Dermis microvascular lymphatic vessel endothelial cell (primary cell): ENCODE data around the gene CEBPA. TPM values are rescaled to one million over a fixed set of nuclear protein-coding genes. Genes with fewer than 3 reads are reported as not detected.

Experiments
- DNase-seq, 2 donors: peaks; one replicate each; pipeline versions ENCODE4 v3.0.0 to v3.0.0-alpha.2; 2010; ENCODE audit warnings: low read depth in 2 of 2
- total RNA-seq: library from RNA; depleted of rRNA; stranded (reverse); fragments of >200 nt; gene quantifications from 2 replicates; pipeline ENCODE4 v1.2.1, GENCODE V29; 2014

The CEBPA gene
- total RNA-seq, 1 donor from 2014 or later: 0.13 TPM

DNA sequence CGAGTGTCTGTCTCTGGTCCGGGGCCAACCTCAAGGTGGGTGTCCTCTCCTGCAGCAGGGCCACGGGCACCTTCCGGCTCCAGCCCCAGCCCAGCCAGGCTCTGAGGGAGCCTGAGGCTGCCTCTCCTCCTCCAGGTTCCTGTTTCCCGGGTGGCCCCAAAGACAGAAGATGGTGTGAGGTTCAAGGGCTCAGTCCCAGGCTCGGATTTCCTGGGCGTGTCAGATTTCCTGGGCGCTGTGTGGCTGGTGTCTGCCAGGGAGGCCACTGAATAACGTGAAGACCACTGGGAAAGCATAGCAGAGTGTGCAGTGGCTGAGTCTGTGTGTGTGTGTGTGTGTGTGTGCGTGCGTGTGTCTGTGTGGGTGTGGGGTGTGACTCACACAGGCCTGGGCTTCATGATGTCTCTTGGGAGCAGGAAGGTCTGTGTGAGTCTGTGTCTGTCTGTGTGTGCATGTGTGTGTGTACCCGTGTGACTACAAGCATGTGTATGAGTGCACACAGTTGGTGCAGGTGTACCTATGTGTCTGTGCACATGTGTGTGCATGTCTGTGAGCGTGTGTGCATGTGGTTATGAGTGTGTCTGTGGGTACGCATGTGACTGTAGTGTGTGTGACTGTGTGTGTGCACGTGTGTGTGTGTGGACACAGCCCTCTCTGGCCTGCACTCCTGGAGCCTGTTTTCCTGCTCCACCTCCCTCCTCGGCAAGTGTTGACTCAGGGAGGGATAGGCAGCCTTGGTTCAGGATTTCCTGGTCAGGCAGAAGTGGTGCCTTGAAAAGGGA lies 28.3 kb downstream of the CEBPA start:
- DNase-seq: peak; percentile 5 to 19

DNA sequence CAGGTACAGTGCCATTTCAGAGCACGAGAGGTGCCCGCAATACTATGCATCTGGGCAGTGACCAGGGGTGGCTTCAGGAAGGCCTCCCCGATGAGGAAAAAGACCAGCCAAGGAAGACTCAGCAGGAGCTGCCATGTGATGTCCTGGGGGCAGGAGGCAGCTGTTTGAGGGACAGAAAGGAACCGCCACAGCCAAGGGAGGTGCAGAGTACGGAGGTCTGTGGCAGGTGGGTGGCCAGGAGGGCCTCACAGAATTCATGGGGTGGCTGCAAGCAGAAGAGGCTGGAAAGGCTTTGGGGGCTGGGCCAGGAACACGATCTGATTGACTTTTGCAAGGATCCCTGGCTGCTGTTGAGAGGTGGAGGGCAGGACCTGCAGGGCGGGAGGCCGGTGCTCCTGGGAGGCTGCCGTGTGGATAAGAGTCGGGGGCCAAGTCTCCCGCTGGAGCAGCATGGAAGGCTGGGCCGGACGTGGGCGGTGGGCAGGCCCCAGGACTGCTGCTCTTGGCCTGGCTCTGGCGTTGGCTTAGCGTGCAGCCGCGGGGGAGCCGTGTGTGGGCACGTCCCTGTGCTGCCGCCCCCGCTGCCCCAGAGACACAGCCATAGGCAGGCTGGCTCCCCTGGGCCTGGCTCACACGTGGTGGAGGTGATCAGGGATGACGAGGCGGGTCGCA lies 29.1 kb downstream of the CEBPA start:
- no peak for DNase-seq

DNA sequence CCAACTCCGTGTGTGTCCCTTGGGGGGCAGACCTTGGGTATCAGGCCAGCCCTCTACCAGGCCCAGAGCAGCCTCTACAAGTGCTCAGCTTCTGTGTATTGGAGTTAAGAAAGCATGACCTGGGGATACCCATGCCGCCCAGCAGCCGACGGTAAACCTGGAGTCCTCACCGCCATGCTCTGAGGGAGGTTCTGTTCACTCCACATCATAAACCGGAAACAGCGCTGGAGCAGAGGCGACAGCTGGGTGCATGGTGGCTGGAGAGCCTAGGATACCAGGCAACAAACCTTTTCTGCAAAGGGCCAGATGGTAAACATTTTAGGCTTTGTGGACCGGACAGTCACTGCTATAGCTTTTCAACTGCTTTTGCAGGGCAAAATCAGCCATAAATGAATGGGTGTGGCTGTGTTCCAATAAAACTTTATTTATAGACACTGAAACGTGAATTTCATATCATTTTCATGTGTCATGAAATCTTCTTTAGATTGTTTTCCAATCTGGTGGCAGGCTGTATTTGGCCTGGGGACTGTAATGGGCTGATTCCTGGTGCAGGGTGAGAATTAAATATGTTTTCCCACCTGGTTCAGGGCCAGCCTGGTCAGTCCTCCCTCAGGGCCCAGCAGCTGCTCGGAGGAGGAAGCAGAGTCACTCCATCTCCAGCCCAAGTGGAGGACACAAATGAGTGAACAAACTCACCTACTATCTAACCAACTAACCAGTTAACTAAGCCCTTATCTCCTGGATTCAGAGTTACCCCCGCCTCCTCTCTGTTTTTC lies 30.9 kb downstream of the CEBPA start:
- no peak for DNase-seq

DNA sequence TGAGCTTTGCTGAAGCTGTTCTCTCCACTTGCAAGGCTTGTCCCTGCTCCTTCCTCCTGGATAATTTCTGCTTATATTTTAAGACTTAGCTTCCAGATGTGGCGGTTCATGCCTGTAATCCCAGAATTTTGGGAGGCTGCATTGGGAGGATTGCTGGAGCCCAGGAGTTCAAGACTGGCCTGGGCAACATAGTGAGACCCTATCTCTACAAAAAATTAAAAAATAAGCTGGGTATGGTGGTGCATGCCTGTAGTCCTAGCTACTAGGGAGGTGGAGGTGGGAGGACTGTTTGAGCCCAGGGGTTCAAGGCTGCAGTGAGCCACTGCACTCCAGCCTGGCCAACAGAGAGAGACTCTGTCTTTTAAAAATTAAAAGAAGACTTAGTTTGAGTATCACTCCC lies 31.6 kb downstream of the CEBPA start:
- no peak for DNase-seq

DNA sequence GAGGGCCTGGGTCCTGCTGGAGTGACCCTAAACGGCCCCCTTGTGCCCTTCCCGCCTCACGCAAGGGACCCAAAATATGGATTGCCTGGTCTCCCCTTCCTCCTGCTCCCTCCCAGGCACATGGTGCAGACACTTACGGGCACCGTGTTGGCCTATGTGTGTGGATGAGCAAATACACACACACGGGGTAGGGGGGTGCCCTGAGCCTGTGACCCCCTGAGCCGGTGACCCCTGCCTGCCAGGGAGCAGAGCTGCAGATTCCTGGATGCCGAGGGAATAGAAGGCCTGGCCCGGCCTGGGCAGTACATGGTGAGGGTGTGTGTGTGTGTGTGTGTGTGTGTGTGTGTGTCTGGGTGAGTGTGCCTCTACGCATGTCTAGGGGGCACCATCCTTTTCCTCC lies 33.3 kb downstream of the CEBPA start:
- DNase-seq: no peak

DNA sequence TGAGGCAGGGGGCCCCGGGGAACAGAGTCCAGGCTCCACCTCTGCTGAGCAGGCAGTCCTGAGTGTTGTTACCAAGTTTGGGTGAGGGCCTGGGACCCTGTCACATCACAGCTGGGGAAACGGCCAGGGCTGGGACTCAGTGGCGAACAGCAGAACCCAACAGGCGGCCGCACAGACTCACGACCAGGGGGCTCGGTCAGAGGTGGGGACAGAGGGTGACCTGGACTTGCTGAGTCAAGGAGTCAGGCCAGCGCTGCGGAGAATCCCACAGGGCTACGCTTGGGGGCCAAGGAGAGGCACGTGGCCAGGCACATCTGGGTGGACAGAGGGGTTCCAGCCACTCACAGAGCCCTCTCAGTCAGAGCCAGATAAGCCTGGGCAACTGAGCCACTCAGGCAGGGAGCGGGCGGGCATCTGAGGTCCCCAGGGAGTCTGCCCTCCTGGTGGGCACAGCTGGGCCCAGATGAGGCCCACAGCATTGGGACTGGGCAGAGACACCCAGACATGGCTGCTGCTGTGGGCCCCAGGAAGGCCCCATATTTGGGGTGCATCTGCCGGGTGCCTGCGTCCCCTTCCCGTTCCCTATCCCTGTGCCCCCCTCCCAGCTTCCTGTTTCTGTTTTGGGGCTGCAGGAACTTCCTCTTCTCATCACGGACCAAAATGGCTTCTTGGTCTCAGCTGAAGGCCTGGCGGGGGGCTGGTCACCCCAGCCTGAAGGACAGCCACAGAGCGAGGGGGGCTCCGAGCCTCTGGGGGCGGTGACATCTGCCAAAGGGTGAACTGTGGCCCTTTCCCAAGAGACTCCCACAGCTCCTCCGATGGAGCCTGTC lies 34.0 kb downstream of the CEBPA start:
- no peak for DNase-seq

DNA sequence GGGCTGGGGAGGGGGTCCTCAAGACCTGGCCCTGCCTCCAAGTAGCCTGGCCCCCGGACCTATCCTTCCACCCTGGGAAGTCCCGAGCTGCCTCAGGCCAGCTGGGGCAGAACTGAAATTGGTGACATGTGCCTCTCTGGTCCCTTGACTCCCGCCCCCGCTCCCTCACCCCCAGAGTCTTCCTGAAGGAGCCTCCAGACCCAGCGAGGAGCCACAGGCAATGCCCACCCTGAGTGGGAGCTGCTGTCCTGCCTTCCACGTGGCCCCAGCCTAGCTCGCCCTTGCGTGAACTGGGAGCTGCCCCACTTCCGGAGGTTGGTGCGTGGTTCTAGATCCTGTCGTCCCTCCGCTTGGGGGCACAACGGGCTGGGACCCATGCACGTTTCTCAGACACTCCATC lies 34.6 kb downstream of the CEBPA start:
- DNase-seq: no peak

DNA sequence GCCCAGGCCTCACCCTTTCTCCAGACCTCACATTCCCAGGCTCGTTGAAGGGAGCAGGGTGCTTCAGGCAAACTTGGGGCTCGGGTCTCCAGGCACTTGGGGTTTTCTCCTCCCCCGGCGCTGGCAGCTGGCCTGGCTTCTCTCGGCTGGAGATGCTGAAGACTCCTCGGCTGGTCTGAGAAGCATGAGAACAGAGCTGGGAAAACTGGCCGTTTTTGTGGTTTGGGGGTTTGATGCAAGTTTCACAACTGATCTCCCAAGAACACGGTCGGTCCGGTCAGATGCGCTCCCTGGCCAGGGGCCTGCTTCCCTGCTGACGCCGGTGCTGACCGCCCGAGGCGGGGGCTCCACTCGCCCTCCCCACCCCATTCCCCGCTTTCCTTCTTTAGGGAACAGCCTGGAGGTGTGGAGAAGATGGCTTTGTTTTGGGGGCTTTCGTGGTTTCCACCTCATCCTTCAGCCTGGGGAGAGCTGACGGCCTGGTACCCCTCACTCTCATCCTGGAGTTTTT lies 35.3 kb downstream of the CEBPA start:
- DNase-seq: no peak

DNA sequence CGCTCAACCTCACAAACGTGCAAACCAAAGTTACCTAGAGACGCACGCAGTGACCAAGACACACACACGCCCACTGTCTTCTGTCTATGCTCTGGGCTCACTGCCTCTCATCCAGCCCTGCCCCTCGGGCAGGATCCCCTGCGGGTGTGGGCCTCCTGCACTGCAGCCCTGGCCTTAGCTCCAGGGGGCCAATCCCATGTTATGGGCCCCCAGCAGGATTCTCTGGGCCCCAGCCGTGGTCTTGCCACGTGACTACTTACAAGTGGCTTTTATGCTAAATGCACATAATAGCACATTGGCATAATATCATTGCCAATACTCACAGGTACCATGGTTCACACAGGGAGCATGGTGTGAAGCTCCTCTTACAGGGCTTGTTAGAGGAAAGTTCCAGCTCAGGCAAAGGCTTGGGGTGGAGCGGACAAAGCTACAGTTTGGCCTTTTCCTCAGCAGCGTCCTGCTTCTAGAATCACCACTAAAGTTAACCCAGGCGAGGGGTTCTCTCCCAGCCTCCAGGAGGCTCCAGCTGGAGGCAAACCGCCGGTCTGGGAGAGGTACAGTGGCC lies 37.4 kb downstream of the CEBPA start:
- no peak for DNase-seq

DNA sequence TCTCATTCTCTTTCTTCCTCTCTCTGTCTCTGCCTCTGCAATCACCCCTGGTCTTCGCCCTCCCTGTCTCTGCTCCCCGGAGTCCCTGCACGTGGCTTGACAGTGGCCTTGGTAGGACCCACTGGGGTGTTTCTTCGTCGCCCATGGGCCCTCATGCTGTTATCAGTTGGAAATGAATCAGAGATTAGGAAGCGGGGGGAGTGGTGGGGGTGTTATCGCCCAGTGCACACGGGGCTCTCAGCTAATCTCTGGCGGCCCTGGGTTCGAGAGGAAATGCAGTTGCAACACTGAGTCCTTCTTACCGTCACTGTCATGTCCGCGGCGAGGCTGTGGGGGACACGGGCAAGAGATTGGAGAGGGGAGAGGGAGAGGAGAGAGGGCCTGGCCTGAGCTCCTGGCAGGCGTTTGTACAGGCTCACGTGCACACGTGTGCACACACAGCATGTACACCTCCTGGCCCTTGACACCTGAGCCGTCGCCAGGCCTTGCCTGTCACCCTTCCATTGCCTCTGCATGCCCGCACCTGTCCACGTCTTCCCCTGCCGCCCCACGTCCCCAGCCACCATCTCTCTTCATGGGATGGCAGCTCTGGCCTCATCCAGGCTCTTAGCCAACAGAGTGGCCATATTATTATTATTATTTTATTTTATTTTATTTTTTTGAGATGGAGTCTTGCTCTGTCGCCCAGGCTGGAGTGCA lies 38.9 kb downstream of the CEBPA start:
- no peak for DNase-seq

DNA sequence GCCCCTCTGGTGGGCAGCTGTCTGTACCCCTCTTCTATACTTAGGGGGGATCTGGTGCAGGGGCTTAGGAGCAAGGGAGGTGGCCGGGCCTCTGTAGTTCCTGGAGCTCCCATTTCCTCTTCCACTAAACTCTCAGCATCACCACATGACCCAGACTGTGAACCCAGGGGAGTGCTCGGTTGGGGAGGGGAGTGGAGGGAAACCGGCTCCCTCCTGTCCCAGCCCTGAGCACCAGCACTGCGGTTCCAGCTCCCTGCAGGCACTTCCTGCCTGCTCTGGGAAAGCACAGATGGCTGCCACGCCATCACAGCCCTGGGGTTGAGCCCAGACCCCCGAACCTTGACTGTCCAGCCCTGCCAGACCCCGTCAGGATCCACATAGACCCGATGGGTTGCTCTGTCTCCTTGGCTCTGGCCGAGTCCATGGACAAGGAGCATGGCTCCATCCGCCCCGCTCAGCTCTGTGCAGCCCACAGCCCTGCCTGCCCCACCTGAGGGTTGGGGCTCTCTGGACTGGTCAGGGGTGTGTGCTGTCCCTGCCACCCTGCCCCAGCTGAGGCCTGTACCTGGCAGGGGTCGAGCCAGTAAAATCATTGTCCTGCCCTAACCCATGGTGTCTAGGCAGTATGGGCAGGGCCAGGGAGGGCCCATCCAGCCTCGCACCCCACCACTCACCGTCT lies 40.7 kb downstream of the CEBPA start:
- no peak for DNase-seq

DNA sequence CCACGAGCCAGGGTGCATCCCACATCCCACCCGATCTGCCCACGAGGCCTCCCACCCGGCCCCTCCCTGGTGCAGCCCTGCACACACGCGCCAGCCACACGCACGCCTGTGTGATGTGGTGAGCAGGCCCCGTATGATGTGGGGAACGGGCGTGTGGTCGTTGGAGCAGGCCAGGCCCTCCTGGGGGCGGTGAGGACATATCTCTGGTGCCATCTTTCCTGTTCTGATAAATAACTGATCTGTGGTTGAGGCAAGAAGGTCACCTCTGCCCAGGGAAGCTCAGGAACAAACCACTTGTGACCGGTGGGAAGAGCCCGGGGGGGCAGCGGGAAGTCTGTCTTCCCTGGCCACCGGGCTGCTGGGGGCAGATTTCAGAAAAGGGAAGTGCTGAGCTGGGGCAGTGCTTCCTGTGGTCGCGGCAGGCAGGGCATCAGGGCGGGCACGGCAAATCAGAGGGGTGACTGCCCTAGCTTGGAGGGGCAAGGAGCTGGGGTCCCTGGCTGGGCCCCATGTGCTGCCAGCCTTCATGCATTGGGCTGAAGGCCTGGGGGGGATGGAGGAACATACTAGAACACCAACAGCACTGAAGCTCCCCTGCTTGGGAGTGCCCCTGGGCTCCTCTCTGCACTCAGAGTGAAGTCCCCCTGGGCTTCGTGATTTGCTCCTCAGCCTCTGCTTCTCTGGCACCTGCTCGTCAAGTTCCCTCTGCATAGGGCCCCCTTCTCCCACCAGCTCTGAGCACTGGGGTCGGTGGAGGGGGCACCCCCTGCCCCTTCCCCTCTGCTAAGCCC lies 41.5 kb downstream of the CEBPA start:
- no peak for DNase-seq

DNA sequence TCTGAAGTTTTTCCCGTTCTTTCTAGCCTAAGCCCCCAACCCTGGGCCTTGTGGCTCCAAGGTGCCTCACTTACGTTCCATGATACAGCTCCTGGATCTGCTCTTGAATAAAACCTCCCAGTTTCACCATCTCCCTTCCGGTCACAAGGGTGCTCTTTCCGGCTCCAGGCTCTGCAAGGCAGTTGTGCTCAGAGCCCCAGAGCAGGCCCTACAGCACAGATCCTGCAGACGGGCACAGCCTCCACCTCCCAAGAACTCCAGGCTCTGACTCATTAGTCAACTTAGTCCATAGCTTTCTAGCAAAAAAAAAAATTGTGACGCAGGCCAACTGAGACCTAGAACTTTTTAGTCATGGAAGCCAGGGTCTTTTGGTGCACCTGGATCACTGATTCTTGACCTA lies 42.8 kb downstream of the CEBPA start:
- DNase-seq: no peak

DNA sequence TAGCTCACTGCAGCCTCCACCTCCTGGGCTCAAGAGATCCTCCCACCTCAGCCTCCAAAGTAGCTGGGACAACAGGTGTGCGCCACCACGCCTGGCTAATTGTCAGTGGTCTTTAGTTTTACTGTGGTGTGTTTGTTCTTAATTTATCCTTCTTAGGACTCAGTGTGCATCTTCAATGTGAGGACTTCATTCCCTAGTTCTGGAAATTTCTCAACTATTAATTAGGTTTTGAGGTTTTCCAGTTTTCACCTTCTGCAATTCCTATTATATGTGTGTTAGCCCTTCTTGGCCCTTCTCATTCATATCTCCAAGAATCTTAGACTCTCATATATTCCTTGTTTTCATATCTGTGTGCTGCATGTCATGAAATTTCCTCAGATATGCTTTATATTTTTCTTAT lies 44.5 kb downstream of the CEBPA start:
- no peak for DNase-seq

DNA sequence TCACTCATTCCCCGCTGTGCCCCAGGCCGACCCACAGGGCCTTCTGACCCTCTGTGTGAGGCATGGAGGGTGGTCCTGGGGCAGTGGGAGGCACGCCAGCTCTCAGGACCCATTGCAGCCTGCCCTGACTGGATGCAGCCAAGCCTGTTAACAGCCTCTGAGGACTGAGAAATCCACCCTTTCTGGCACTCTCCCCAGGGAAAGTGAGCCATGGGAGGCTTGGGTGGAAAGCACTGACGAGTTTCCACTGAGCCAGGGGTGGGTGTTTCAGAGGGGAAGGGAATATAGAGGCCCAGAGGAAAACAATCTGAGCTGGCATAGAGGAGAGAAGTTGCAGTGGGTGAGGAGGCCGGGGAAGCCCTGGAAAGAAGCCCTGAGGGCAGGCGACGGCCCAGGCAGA lies 46.1 kb downstream of the CEBPA start:
- DNase-seq: no peak

DNA sequence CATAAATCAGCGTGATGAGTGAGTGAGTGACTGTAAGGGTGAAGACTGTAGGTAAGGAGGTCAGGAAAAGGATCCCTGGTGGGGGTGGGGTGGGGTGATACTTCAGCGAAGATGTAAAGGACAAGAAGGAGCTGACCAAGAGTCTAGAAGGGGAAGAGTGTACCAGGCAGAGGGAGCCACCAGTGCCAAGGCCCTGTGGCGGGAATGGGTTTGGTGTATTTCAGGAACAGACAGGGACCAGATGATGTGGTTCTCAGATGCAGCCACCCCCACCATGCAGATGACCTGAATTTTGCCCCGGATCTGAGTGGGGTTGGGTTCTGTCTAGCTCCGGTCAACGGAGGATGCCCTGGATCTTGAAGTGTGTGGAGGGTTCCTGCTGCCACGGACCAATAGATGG lies 46.6 kb downstream of the CEBPA start:
- no peak for DNase-seq

DNA sequence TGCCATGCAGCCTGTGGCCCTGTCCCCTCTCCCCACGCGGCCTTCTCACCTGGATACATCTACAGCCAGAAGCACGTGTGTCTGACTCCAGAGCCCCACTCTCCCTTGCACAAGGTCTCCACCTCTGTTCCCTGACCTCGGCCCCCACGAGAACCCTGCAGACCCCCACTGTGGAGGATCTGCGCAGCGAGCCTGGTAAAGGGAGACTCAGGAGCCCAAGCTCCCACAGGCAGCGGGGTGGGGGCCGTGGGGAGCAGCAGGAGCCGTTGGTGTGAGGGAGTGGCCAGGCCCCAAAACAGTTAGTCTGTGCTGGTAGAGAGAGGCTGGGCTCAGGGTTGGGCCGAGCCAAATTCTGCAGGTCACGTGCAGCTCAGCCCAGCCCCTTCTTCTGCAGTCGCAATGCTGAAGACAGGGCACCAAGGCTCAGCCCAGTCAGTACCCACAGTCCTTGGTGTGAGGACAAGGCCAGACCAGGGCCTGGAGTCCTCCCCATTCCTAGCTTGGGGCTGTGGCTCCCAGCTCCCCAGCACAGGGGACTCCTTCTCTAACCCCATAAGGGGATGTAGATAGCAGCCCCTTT lies 48.0 kb downstream of the CEBPA start:
- no peak for DNase-seq

DNA sequence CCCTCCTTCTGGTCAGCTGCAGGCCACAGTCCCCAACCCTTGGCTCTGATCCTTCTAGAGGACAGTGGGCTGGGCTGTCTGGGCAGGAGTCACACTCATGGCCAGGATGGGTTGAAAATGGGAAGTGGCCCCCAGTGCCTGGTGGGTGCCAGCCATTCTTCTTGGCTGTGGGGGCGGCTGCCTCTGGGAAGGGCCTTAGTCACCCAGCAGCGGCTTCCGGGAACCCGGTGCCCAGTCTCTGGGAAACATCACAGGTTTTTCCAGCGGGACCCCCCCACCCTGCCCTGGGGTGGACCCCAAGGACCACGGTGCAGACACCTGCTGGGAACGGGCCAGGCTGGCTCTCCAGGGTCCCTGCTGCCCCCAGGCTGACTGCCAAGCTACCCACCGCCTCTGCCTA lies 49.4 kb downstream of the CEBPA start:
- no peak for DNase-seq
